Endothelial cell of umbilical vein (primary cell): ENCODE measurements around the gene KAT6B. TPM values are rescaled to one million over a fixed set of nuclear protein-coding genes. Genes with fewer than 3 reads are reported as not detected.

Experiments
- BruUV-seq: library from RNA; stranded (reverse); fragments of 400-500 nt; replicated peaks from 2 replicates; lab custom pipeline; 2021; lab: Mats Ljungman, UMichigan
- CTCF ChIA-PET: fragments of 300-600, 350-600 bp; sonication (Branson Sonifier 250); formaldehyde crosslinking; loops from one replicate; lab custom pipeline; 2021; ENCODE audit warnings: antibody characterized with exemption, inconsistent platforms; lab: Charles Lee
- POLR2A ChIA-PET: fragments of 300-600, 350-600 bp; sonication (Branson Sonifier 250); formaldehyde crosslinking; loops from one replicate; lab custom pipeline; 2021; ENCODE audit warnings: antibody characterized with exemption, inconsistent platforms; lab: Charles Lee
- DNase-seq: peaks from one replicate; pipeline ENCODE4 v3.0.0-alpha.2; 2011; ENCODE audit warnings: low read depth, low spot score
- FAIRE-seq: peaks from 2 replicates; lab custom pipeline; 2011; peaks lifted over from hg19 to GRCh38; lab: Jason Lieb, UNC
- H2AFZ ChIP-seq: 2 replicates; pipeline ENCODE4 v1.6.0; 2012; ENCODE audit warnings: low read depth, low read length, control low read depth, inconsistent platforms
- H3K27ac ChIP-seq: 2 replicates; pipeline ENCODE4 v1.5.1; 2011; ENCODE audit warnings: low read depth, mild to moderate bottlenecking, control low read depth, low read length, moderate library complexity; ENCODE audit not compliant: insufficient read depth
- H3K27me3 ChIP-seq, 2 experiments: 2 replicates each; pipeline versions ENCODE4 v1.6.0 to v1.6.1; 2011; ENCODE audit warnings: low read length in 2 of 2, mixed read lengths in 1 of 2; ENCODE audit not compliant: control insufficient read depth in 2 of 2, insufficient read depth in 2 of 2
- H3K36me3 ChIP-seq, 2 experiments: 2 replicates in 1 of 2; 3 replicates in 1 of 2; pipeline ENCODE4 v1.5.1; 2011; ENCODE audit warnings: low read length in 2 of 2, mild to moderate bottlenecking in 1 of 2, moderate library complexity in 1 of 2; ENCODE audit not compliant: control insufficient read depth in 2 of 2, insufficient read depth in 2 of 2; ENCODE audit errors: extremely low read depth in 1 of 2
- H3K4me1 ChIP-seq: 3 replicates; pipeline ENCODE4 v1.5.1; 2011; ENCODE audit warnings: mild to moderate bottlenecking, low read length; ENCODE audit not compliant: control insufficient read depth, insufficient read depth; ENCODE audit errors: extremely low read depth
- H3K4me2 ChIP-seq: 2 replicates; pipeline ENCODE4 v1.6.1; 2011; ENCODE audit warnings: low read length, control low read depth, mixed read lengths; ENCODE audit not compliant: insufficient read depth
- H3K4me3 ChIP-seq, 3 experiments: fragments of 200-600 bp in 1 of 3; sonication (generic), shearing (Covaris generic) in 1 of 3; replicated peaks in 1 of 3; 2 replicates each; pipeline ENCODE4 v1.5.1; 2011 to 2016; ENCODE audit warnings: control low read depth in 3 of 3, low read length in 3 of 3, mild to moderate bottlenecking in 2 of 3, inconsistent platforms in 1 of 3, low read depth in 1 of 3, moderate library complexity in 1 of 3; ENCODE audit not compliant: insufficient read depth in 1 of 3
- H3K79me2 ChIP-seq: 2 replicates; pipeline ENCODE4 v1.6.0; 2012; ENCODE audit warnings: low read length, inconsistent platforms; ENCODE audit not compliant: control insufficient read depth, insufficient read depth
- H3K9ac ChIP-seq: replicated peaks from 2 replicates; pipeline ENCODE3; 2011; ENCODE audit warnings: low read length, control low read depth; ENCODE audit not compliant: insufficient read depth; ENCODE audit errors: extremely low read depth
- H3K9me1 ChIP-seq: replicated peaks from 3 replicates; pipeline ENCODE4 v1.6.0; 2011; ENCODE audit warnings: mild to moderate bottlenecking, low read length; ENCODE audit not compliant: control insufficient read depth, insufficient read depth; ENCODE audit errors: extremely low read depth
- H3K9me3 ChIP-seq: replicated peaks from 2 replicates; pipeline ENCODE4 v1.5.1; 2012; ENCODE audit warnings: low read length, inconsistent platforms; ENCODE audit not compliant: control insufficient read depth, insufficient read depth
- H4K20me1 ChIP-seq: replicated peaks from 2 replicates; pipeline ENCODE3; 2011; ENCODE audit warnings: mild to moderate bottlenecking, low read length; ENCODE audit not compliant: control insufficient read depth, insufficient read depth; ENCODE audit errors: extremely low read depth
- EZH2 ChIP-seq: IDR thresholded peaks from 2 replicates; pipeline ENCODE4 v1.6.1; 2012; ENCODE audit warnings: borderline replicate concordance, low read depth, mild to moderate bottlenecking, moderate library complexity, low read length, inconsistent platforms; ENCODE audit not compliant: severe bottlenecking
- FOS ChIP-seq: IDR thresholded peaks from 2 replicates; pipeline ENCODE4 v1.6.1; 2011; ENCODE audit warnings: mild to moderate bottlenecking, low read length, moderate library complexity, borderline replicate concordance; ENCODE audit not compliant: insufficient read depth
- JUN ChIP-seq: IDR thresholded peaks from 2 replicates; pipeline ENCODE4 v1.6.1; 2011; ENCODE audit warnings: borderline replicate concordance, low read depth; ENCODE audit not compliant: insufficient read length, insufficient read depth
- MYC ChIP-seq: IDR thresholded peaks from one replicate; pipeline ENCODE4 v1.6.1; 2011; ENCODE audit warnings: mild to moderate bottlenecking, low read depth, low read length
- POLR2A ChIP-seq: IDR thresholded peaks from 2 replicates; pipeline ENCODE4 v1.6.1; 2012; ENCODE audit warnings: low read depth, mild to moderate bottlenecking, control low read depth, low read length
- POLR2AphosphoS5 ChIP-seq: IDR thresholded peaks from 2 replicates; pipeline ENCODE4 v1.6.1; 2012; ENCODE audit warnings: low read depth, mild to moderate bottlenecking, control low read depth, low read length, moderate library complexity; ENCODE audit not compliant: insufficient read depth
- dilution Hi-C: fragments of 300-500 bp; cut with MboI; formaldehyde crosslinking; loops from one replicate; pipeline ENCODE4 v1.15.0; 2019; ENCODE audit warnings: low sequenced_read_pairs; ENCODE audit not compliant: extremely low pct_ligation_motif_present
- intact Hi-C: fragments of 100-400 bp; cut with micrococcal nuclease; formaldehyde crosslinking; loops from one replicate; pipeline ENCODE4 v1.10.0; 2022
- polyA plus RNA-seq, 4 experiments: library from polyadenylated mRNA; depleted of rRNA in 3 of 4; stranded (reverse) in 3 of 4; unstranded in 1 of 4; fragments of >200 nt; gene quantifications; 2 replicates each; pipeline versions ENCODE4 v1.2.1 to v1.2.3, GENCODE V29; 2011 to 2012; ENCODE audit warnings: missing spikeins in 1 of 4
- total RNA-seq: library from RNA; stranded (reverse); gene quantifications from 2 replicates; pipeline ENCODE4 v1.2.3, GENCODE V29; 2021
- TF ChIP-seq, protein P1 (sequence below): IDR thresholded peaks from 2 replicates; pipeline ENCODE4 v1.6.1; 2011; ENCODE audit not compliant: insufficient read depth, insufficient read length
- TF ChIP-seq, protein P2 (sequence below), 2 donors: IDR thresholded peaks; 1 replicate in 1 of 2; 2 replicates in 1 of 2; pipeline ENCODE4 v1.5.1; 2011; ENCODE audit warnings: low read length in 2 of 2, mild to moderate bottlenecking in 2 of 2, moderate library complexity in 2 of 2, control low read depth in 1 of 2, inconsistent platforms in 1 of 2, low read depth in 1 of 2; ENCODE audit not compliant: insufficient read depth in 1 of 2; ENCODE audit errors: extremely low read depth in 1 of 2

Gene KAT6B
- total and polyA plus RNA-seq, 2 donors (not counting 3 experiments of a cell fraction or from before 2014, with no cell fraction given), result 4.5 to 17.0 TPM

GRCh38 chr10:75043256-75044131 lies 217.1 kb downstream of the KAT6B start:
- H3K9me1 ChIP-seq, result no peaks in the 10 kb centered on the region
- peak overlapping the region in 1 of 3 experiments; percentile 24 for H3K4me3 ChIP-seq
- peaks cover 4 to 6% of the 10 kb centered on the region in 2 experiments for H3K27me3 ChIP-seq
- H3K27ac ChIP-seq, result no peak overlapping the region
- ChIA-PET POLR2A (interaction anchor here (0.6 kb wide), 1 partner anchor 73 kb away, joined by 4 read pairs; no protein-coding TSS in a partner anchor), CTCF (interaction anchor here (0.6 to 1.3 kb wide), 4 partner anchors 12 to 120 kb away, joined by 3 read pairs; no protein-coding TSS in a partner anchor)
- H3K4me2 ChIP-seq, result peak overlapping the region; percentile 69
- H3K9ac ChIP-seq, result no peak overlapping the region
- TF ChIP-seq, protein P1, sequence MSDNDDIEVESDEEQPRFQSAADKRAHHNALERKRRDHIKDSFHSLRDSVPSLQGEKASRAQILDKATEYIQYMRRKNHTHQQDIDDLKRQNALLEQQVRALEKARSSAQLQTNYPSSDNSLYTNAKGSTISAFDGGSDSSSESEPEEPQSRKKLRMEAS, result no peak
- TF ChIP-seq JUN (no peak), FOS (no peak), POLR2A (no peak), POLR2AphosphoS5 (no peak), EZH2 (no peak), MYC (no peak)
- TF ChIP-seq, protein P2, sequence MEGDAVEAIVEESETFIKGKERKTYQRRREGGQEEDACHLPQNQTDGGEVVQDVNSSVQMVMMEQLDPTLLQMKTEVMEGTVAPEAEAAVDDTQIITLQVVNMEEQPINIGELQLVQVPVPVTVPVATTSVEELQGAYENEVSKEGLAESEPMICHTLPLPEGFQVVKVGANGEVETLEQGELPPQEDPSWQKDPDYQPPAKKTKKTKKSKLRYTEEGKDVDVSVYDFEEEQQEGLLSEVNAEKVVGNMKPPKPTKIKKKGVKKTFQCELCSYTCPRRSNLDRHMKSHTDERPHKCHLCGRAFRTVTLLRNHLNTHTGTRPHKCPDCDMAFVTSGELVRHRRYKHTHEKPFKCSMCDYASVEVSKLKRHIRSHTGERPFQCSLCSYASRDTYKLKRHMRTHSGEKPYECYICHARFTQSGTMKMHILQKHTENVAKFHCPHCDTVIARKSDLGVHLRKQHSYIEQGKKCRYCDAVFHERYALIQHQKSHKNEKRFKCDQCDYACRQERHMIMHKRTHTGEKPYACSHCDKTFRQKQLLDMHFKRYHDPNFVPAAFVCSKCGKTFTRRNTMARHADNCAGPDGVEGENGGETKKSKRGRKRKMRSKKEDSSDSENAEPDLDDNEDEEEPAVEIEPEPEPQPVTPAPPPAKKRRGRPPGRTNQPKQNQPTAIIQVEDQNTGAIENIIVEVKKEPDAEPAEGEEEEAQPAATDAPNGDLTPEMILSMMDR (IDR thresholded peaks at IDR 0.05; ENCODE audit: extremely low read depth in 1 of 2, insufficient read depth in 1 of 2, low read depth in 1 of 2, low read length in 2 of 2), result no peak
- H3K9me3 ChIP-seq, result no peaks in the 10 kb centered on the region
- no TSS peak for BruUV-seq
- no peak for DNase-seq
- H4K20me1 ChIP-seq, result no peaks in the 10 kb centered on the region
- dilution Hi-C loops (no loop called here), intact Hi-C loops (no loop called here)
- H3K4me1 ChIP-seq, result no peaks in the 10 kb centered on the region
- H2AFZ ChIP-seq, result peak overlapping the region; percentile 98
- H3K79me2 ChIP-seq, result no peaks in the 10 kb centered on the region
- H3K36me3 ChIP-seq, result no peaks in the 10 kb centered on the region
- FAIRE-seq, result no peak
